Stomach smooth muscle (tissue), 2 donors: ENCODE results near the gene LRRC45.

Source experiments
- H3K27ac ChIP-seq: one replicate; pipeline ENCODE4 v1.7.0; 2013; ENCODE audit warnings: mild to moderate bottlenecking, low read length, inconsistent platforms
- H3K27me3 ChIP-seq, 2 donors: one replicate each; pipeline ENCODE4 v1.7.0; 2013; ENCODE audit warnings: low read length in 2 of 2; ENCODE audit not compliant: insufficient read depth in 2 of 2, control insufficient read depth in 1 of 2
- H3K36me3 ChIP-seq, 2 donors: one replicate each; pipeline ENCODE4 v1.7.0; 2013; ENCODE audit warnings: low read length in 2 of 2; ENCODE audit not compliant: control insufficient read depth in 2 of 2, insufficient read depth in 2 of 2
- H3K4me1 ChIP-seq: one replicate; pipeline ENCODE4 v1.7.0; 2013; ENCODE audit warnings: low read length; ENCODE audit not compliant: control insufficient read depth, insufficient read depth
- H3K4me3 ChIP-seq, 2 donors: one replicate each; pipeline ENCODE4 v1.7.0; 2013; ENCODE audit warnings: low read length in 2 of 2
- H3K9ac ChIP-seq, 2 donors: one replicate each; pipeline ENCODE4 v1.7.0; 2013; ENCODE audit warnings: low read length in 2 of 2, mild to moderate bottlenecking in 1 of 2
- H3K9me3 ChIP-seq, 2 donors: one replicate each; pipeline ENCODE4 v1.7.0; 2013; ENCODE audit warnings: low read length in 2 of 2; ENCODE audit not compliant: control insufficient read depth in 2 of 2
- donor health status: healthy.
- donor health status: Pancreatic carcinoma.

LRRC45 gene

DNA sequence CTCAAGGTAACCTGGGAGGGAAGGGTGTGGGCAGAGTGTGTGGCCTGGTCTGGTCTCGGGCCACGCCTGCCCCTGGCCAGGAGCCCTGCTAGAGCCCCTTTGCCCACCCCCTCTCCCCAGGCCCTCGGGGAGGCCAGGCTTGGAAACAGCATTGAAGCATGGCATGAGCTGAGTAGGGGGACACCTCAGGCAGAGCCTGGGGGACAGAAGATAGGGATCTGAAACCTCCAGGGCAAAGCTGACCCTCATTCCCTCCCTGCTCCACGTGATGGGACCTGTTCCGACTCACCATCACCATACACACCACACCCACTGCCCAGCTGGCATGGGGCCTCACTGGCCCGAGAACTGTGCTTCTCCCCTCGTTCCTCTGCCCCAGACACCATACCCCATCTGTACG is 26.0 kb downstream of the LRRC45 start:
- H3K4me1 ChIP-seq: peaks cover 33% of the 10 kb centered on the region
- peaks cover 11 to 14% of the 10 kb centered on the region in 2 donors for H3K36me3 ChIP-seq
- no peak overlapping the region for H3K4me3 ChIP-seq
- no peak overlapping the region for H3K27ac ChIP-seq
- H3K27me3 ChIP-seq: no peaks in the 10 kb centered on the region
- no peak overlapping the region for H3K9ac ChIP-seq
- H3K9me3 ChIP-seq: no peaks in the 10 kb centered on the region

DNA sequence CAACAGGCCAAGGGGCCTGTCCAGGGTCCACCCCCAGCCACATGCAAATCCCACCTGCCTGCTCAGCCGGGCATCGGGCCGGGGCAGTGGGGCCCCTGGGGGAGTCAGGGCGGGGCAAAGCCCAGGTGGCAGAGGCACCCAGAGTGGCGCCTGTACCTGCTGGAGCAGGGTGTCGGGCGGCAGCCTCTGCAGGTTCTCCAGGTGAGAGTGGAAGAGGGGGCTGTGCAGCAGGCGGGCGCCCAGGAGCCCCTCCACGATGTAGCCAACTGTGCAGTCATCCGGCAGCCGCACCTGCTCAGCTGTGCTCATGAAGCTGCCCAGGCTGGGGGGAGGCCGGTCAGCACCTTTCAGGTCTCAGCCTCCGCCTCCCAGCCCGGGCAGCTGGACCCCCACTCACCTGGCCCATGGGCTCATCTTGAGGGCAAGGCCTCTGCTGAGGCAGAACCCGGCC is 26.4 kb downstream of the LRRC45 start:
- H3K9ac ChIP-seq: no peak overlapping the region
- no peak overlapping the region for H3K27ac ChIP-seq
- H3K36me3 ChIP-seq: peaks cover 13 to 14% of the 10 kb centered on the region in 2 donors
- H3K4me3 ChIP-seq: no peak overlapping the region
- H3K27me3 ChIP-seq: no peaks in the 10 kb centered on the region
- H3K9me3 ChIP-seq: no peaks in the 10 kb centered on the region
- H3K4me1 ChIP-seq: peaks cover 33% of the 10 kb centered on the region

DNA sequence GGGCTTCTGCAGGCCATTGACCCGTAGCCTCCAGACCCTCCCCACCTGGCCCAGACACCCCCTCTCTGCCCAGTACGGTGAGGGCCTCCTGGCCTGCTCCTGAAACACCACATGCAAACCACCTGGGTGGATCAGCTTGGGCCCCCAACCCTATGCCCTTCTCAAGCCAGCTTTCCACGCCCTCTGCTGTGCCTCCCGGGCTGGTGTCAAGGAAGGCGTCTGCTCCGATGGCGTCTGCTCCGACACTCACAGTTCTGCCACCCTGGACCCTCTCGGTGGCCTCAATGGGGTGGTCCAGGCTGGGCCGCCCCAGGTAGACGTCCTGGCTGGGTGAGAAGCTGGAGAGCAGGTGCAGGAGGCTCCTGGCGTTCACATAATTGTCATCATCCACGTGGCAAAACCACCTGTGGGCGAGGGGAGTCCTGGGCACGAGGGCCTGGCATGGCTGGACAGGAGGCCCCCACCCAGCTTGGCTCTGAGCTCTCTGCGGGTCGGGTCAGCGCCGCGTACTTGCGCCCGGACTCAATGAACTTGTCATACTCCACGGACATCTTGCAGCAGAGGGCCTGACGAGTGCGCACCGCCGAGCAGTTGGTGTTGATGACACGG is 27.2 kb downstream of the LRRC45 start:
- Histone ChIP-seq H3K9me3 (no peaks in the 10 kb centered on the region), H3K9ac (peak overlapping the region; percentile 61 to 76), H3K4me1 (peaks cover 33% of the 10 kb centered on the region), H3K4me3 (peak overlapping the region; percentile 66 to 89), H3K27me3 (no peaks in the 10 kb centered on the region), H3K27ac (no peak overlapping the region), H3K36me3 (peaks cover 19 to 20% of the 10 kb centered on the region in 2 donors)

DNA sequence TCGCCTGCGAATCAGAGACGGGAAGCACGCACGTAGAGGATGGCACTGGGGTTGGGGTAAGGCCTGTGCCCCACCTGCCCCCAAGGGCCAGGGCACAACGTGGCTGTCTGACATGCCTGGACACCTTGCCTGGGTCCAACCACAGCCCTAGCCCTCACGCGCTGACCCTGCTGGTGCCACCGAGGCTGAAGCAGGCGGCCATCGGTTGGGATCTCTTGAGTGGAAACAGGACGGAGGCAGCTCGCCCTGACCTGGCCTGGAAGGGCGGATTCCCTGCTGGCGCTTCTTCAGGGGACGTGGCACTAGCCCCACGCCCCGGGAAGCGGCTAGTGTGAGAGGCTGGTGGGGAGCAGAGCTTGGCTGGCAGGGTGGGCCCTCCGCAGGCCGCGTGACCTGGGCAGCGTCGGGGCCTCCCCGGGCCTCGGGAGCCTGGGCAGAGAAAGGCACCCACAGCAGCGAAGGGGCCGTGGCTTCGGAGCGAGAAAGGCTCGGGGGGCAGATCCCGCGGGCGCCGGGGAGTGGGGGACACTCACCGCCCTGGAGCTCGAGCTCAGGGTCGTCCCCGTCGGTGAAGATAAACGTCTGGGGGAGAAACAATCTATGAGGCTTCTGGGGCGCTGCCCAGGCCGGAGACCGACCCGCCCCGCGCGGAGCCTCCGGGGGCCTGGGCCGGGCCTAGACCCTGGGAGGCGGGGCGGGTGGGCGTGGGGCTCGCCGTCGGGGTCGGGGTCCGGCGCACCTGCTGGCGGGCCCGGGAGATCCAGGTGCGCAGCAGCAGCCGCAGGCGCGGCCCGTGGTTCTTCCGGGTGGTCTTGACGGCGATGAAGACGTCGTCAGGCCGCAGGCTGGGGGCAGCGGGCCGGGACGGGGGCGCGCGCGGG is 27.9 kb downstream of the LRRC45 start:
- H3K4me3 ChIP-seq: peak overlapping the region; percentile 66 to 89
- H3K36me3 ChIP-seq: peaks cover 19 to 25% of the 10 kb centered on the region in 2 donors
- peaks cover 33% of the 10 kb centered on the region for H3K4me1 ChIP-seq

DNA sequence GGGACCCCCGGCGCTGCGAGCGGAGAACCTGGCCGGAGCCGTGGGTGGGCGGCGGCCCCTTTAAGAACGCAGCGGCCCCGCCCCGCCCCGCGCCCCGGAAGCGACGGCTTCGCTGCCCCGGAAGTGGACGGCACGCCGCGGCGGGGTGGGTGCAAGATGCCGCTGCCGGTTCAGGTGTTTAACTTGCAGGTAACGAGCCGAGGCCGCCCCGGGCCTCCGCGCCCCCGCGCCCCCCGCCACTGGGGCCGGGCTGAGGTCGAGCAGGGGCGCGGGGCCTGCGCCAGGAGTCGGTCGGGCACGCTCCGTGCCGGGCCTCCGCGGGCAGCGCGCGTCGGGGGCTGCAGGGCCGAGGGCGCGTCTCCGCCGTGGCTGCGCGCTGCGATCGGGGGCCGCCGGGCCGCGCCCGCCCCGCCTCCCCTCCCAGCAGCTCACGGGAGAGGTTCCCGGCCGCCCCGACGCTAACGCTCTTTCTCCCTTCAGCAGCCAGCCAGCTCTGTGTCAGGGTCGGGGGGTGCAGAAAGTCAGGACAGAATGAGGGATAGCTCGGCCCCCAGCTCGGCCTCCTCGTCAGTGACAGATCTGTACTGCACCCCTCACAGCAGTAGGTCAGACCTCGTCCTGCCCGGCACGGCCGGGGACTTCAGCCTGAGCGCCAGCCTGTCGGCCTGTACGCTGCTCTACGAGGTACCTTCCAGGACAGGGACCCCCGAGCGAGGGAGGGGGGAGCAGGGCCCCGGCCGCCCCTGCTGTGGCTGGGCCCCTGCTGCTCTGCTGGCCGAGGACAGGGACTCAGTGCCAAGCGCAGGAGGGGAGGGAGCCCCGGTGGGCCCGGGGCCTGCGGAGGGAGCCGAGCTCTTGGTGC is 28.9 kb downstream of the LRRC45 start, which contains the start of the genes GPS1 and RFNG:
Gene GPS1 (plus strand): TSS at position 123 of the 862 bp plus-strand sequence. CDS start 34 bp downstream, at position 157.
Gene RFNG (minus strand): TSS at position 36 of the 862 bp plus-strand sequence. CDS start 45 bp downstream, outside the sequence.
- H3K4me3 ChIP-seq: peak within 1 kb of the TSS; percentile 88 to 89
- H3K4me1 ChIP-seq: peaks cover 33% of the 10 kb centered on the region
- H3K27ac ChIP-seq: no peak within 1 kb of the TSS
- peaks cover 23 to 31% of the 10 kb centered on the region in 2 donors for H3K36me3 ChIP-seq
- H3K9me3 ChIP-seq: no peaks in the 10 kb centered on the region
- H3K27me3 ChIP-seq: no peaks in the 10 kb centered on the region
- H3K9ac ChIP-seq: peak within 1 kb of the TSS; percentile 76 to 82

More for the DNA sequence above, 27.9 kb downstream of the LRRC45 start:
- peak overlapping the region; percentile 61 to 76 for H3K9ac ChIP-seq
- H3K27me3 ChIP-seq: no peaks in the 10 kb centered on the region
- no peaks in the 10 kb centered on the region for H3K9me3 ChIP-seq
- no peak overlapping the region for H3K27ac ChIP-seq

DNA sequence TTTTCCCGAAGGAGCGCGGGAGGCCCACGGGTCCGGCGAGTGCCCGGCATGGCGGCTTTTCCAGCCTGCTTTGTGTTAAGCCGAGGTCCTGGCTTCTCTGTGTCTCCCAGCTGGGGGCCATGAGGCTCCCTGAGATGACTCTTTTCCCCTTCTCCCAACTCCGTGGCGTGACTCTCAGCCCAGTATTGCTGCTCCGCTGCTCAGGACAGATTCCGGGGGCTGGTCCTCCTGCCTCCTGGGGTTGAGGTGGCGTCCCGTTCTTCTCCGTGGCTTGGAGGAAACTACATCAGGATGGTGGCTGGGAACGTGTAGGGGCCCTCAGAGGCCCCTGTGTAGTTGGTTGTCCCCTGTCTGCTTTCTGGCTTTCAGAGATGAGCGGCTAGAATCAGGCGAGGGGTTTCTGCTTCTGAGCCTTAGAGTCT is 29.5 kb downstream of the LRRC45 start:
- no peaks in the 10 kb centered on the region for H3K9me3 ChIP-seq
- peaks cover 33% of the 10 kb centered on the region for H3K4me1 ChIP-seq
- peaks cover 20 to 27% of the 10 kb centered on the region in 2 donors for H3K36me3 ChIP-seq
- peak overlapping the region; percentile 88 to 89 for H3K4me3 ChIP-seq
- H3K27ac ChIP-seq: no peak overlapping the region
- no peaks in the 10 kb centered on the region for H3K27me3 ChIP-seq
- peak overlapping the region; percentile 72 to 82 for H3K9ac ChIP-seq

DNA sequence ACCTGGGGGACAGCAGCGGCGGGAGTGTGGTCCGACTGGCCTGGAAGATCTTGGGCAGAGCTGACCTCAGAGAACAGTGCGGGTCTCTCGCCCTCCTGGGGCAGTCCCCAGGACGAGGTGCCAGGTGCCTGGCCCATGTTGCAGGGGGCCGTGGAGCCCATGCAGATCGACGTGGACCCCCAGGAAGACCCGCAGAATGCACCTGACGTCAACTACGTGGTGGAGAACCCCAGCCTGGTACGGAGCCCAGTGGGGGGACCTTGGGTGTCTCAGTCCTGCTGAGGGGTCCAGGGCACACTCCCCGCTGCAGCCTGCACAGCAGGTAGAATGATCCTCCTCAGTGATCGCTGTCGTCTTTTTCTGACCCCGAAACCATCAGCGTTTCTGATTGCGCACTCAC is 30.0 kb downstream of the LRRC45 start:
- Histone ChIP-seq H3K9me3 (no peaks in the 10 kb centered on the region), H3K9ac (peak overlapping the region in 1 of 2 donors; percentile 82), H3K36me3 (peaks cover 21 to 25% of the 10 kb centered on the region in 2 donors), H3K27me3 (no peaks in the 10 kb centered on the region), H3K4me1 (peaks cover 33% of the 10 kb centered on the region), H3K4me3 (no peak overlapping the region), H3K27ac (no peak overlapping the region)

DNA sequence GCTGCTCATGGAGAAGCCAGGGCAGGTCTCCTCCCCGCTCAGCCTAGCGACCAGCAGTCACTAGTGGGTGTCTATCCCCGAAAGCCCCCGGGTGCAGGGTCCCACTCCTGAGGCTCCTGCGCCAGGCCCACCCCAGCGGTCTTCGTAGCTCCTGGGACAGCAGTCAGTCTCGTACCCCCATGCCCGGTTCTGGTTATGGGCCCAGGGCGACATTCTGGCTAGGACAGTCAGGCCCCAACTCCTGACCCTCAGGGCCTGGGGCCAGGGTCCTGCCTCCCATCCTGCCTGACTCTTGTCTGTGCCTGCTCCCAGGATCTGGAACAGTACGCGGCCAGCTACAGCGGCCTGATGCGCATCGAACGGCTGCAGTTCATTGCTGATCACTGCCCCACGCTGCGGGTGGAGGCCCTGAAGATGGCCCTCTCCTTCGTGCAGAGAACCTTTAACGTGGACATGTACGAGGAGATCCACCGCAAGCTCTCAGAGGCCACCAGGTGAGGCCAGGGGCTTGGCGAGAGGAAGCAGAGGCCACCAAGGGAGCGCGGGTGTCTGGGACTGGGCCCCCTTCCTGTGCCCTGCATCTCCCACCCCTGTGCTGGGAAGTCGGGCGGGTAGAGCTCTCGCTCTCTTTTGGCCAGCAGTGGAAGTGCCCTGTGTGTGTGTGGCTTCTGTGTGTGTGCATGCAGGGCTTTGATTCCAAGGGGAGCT is 30.6 kb downstream of the LRRC45 start:
- Histone ChIP-seq H3K27ac (no peak overlapping the region), H3K4me1 (peaks cover 33% of the 10 kb centered on the region)

DNA sequence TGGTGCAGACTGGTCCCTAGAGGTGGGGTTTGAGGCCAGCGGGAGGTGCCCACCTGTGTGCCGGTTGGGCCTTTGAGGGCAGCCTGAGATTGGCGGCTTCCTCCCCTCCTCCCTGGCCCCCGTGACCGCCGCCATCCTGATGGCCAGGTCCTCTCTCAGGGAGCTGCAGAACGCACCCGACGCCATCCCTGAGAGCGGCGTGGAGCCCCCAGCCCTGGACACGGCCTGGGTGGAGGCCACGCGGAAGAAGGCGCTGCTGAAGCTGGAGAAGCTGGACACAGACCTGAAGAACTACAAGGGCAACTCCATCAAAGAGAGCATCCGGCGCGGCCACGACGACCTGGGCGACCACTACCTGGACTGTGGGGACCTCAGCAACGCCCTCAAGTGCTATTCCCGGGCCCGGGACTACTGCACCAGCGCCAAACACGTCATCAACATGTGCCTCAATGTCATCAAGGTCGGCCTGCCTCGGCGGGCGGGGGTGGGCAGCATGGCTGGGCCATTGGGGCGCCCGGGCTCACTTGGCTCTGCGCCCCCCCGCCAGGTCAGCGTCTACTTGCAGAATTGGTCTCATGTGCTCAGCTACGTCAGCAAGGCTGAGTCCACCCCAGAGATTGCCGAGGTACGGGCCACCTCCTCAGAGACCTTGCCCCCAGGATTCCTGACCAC is 31.4 kb downstream of the LRRC45 start:
- Histone ChIP-seq H3K9me3 (no peaks in the 10 kb centered on the region), H3K9ac (no peak overlapping the region), H3K27ac (no peak overlapping the region), H3K36me3 (peaks cover 21 to 24% of the 10 kb centered on the region in 2 donors), H3K4me1 (peaks cover 33% of the 10 kb centered on the region), H3K4me3 (no peak overlapping the region), H3K27me3 (no peaks in the 10 kb centered on the region)

More for the DNA sequence above, 30.6 kb downstream of the LRRC45 start:
- H3K27me3 ChIP-seq: no peaks in the 10 kb centered on the region
- H3K4me3 ChIP-seq: no peak overlapping the region
- no peak overlapping the region for H3K9ac ChIP-seq
- no peaks in the 10 kb centered on the region for H3K9me3 ChIP-seq
- peaks cover 21 to 27% of the 10 kb centered on the region in 2 donors for H3K36me3 ChIP-seq
